GM19372 (cell line): ENCODE measurements around the gene IWS1.

Source experiments
- ATAC-seq: cut with Tn5 transposase; IDR thresholded peaks from one replicate; pipeline ENCODE4 v1.9.1; 2021; ENCODE audit warnings: mild to moderate bottlenecking, low read depth, moderate library complexity; ENCODE audit not compliant: unreplicated experiment

Gene IWS1

DNA sequence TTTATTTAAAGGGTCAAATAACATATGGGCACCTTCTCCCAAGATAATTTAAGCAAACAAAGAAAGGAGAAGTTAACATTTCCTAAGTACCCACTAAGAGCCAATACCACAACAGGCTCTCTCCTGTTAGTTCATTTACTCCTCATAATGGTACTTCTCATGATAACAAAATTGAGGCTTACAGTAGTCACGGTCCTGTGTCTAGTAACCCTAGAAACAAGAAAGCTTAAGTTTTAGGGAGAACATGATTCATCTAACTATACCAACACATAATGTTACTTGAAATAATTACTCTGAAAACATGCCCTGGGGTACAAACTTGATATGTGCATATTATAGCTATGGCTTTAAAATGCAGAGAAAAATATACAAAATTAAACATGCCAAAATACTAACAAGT lies 19.8 kb downstream of the IWS1 start:
- no peak for ATAC-seq

DNA sequence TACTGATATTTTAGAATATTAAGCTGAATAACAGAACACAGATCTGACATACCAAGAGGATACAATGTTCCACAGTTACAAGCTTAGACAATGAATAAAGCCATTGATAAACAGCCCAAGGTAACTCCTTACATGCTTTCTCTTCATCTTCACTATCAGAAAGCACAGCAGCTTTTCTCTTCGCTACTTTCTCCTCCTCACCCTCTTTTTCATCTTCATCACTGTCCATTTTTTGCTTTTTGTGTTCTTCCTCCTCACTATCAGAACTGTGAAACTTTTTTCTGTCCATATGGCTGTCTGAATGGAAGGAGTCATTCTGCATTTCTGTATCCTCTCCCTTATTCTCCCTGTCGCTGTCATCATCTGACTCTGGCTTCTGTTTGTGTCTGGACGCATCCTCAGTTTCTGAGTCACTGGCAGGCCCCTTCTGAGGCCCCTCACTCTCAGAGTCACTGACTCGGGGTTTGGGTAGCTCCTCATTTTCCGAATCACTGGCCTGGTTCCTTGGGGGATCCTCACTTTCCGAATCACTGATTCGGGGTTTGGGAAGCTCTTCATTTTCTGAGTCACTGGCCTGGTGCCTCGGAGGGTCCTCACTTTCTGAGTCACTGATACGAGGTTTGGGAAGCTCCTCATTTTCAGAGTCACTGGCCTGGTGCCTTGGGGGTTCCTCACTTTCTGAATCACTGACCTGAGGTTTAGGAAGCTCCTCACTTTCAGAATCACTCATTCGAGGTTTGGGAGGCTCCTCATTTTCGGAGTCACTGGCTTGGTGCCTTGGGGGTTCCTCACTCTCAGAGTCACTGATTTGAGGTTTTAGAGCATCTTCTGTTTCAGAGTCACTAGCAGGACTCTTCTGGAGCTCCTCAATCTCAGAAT lies 21.5 kb downstream of the IWS1 start:
- ATAC-seq: no peak

DNA sequence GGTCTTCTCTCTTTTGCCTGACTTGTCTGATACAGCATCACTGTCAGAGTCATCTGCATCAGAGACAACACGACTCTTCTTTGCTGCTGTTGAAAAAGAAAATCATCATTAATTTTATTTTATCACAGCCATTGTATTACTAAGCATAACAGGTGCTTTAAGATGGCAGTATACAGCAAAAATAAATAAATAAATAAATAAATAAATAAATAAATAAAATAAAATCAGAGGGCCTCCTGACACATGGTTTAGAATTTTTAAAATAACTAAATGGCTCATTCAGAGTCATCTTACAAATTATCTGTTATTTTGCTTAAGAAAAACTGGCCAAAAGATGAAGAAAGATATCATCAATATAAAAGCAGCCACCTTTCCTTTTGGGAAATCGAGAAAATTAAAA lies 22.8 kb downstream of the IWS1 start:
- ATAC-seq: no peak

DNA sequence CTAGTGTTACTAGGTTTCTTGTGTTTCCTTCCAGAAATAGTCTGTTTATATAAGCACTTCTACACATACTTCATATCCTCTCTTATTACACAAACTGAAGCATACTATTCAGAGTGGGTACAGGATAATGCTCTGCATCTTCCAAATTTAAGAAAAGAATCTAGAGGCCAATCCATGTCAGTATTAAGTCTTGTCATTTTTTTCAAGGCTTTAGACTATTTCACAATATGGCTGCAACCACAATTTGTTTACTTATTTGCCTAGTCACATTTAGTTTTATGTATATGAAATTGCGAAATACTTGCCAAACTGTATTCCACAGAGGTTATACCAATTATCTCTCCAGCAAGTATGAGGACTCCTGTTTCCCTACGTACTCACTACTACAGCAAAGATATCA lies 27.9 kb downstream of the IWS1 start:
- ATAC-seq: no peak

DNA sequence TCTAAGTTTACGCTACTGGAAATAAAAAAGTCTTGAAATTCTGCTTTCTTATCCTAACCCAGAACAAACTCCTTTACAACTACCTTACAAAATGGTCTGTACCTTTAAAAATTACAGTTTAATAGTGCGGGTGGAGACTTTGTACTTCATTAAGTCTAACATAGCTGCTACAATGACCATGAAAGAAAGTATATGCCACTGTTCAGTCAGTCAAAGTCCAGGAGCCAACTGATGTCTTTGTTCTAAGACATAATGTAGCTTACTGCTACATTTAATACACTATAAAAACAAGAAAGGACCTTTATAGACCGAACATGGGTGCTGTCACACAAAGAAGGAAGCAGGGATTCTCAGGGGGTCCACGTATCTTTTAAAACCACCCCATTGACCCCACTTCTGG lies 36.0 kb downstream of the IWS1 start:
- no peak for ATAC-seq

DNA sequence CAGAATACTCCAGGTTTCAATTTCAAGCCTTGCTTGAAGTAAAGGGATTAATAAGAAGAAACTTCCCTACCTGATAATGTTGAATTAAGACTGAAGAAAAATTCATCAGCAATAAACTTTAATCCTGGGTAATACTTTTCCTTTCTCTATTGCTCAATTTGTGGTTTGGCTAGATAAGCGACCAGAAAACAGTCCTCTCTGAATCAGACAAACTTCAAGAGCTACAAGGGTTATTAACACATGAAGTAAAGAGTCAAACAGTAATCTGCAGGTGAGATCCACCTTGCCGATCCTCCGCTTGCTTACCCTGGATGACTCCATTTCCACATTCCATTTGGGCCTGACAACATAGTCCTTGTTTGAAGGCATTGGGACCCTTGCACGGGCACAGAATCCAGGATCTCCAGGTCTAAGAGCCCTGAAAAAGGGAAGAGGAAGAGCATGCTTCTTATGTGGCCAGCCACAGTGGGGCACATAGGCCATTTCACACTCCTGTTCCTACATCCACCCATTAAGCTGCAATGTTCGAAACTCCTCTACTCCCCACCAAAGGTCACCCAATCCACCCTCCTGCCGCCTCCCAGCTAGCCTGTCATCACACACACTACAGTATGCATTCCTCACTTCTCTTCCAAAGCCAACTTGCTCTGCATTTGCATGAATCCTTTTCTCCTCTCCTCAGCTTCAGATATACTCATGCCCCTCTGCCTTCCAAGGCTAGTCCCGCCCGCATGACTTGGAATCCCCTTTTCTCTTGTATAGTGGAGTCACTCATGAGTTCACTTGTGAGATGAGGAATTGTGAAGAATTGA lies 39.8 kb downstream of the IWS1 start:
- ATAC-seq: no peak

DNA sequence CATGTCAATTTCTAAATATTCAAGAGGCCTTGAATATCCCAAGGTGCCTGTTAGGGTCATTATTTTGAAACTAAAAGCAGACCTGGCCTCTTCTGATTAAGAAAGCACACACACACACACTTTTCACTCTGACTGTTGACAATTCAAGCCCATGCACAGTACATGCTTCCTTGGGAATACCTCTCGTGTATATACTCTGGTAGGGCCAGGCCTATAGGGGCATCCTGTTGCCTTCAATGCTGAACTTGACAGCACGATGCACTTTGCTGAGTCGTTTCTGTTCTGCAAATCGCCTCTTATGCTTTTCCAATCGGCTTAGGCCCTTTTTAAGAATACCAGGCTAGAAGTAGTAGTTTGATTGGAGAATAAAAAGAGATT lies 40.6 kb downstream of the IWS1 start:
- ATAC-seq: no peak

DNA sequence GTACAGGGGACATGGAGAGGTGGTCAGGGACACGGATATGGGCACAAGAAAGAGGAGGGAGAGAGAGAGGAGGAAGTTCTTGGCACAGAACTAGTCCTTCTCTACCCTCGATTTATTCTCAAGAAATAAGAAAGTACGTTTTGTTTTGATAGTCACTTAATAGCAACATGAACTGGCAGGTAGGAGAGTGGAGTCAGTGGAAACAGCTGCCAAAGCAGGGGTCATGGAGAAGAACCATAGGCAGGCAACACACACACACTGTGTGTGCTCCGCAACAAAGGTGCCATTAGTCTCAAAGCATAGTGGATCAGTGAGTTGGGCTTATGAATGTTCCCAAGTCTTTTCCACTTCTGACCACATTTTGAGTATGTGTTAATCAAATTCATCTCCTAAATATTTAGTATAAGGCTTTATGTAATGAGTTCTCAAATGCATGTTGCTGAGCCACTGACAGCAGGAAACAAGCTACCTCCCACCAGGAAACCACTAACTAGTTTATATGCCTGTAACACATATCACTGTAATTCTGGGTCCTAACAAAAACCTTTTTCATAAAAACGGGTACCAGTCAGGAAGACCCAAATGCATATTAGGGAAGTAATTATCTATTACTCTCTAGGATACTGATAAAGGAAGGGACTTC lies 41.1 kb downstream of the IWS1 start:
- ATAC-seq: no peak

DNA sequence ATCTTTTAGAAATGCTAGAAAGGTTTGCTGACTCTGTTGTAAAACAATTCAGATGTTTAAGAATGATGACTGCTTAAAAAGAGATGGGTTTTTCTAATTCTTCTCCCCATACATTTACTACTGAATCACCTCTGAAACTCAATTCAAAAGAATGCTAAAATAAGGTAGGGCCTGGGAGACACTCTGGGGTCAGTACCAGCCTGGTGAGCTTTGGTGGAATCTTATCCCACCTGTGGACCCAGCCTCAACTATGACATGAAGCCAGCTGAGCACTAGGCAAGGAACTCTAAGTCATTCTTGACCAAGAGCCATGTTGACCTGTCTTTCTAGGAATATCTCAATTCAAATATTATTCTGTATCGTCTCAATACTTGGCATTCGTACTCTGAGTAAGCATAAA lies 44.3 kb downstream of the IWS1 start:
- ATAC-seq: no peak

DNA sequence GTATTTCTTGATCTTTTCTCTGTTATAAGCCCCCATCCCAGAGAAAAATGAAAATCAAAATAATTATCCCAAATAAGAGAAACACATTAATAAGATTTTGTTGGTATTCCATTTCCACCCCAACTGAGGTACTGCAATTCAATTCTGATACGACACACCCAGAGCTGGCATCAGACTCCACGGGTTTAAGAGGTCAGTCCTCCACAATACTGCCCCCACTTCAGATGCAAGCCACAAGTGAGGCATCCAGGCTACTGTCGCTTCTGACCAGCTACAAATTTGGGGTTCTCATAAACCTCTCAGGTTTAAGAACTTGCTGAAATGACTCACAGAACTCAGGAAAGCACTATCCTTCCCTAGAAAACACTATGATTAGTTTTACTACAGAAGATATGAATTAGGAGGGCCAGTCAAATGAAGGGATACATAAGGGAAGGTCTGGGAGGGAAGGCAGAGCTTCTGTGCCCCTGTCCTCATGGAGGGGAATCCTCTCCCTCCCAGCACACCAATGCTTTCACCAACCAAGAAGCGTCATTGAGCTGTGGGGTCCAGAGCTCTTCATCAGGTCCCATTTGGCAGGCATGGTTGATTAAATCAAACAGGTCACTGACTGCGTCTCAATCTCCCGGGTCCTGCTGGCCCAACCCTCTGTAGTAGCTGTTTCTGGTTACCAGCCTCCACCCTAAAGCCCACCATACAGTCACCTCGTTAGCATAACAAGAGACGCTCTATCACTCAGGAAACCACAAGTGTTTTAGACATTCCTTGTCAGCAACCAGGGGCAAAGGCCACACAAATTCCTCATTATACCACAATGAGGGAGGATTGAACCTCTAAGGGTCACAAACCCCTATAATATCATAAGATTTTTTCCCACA lies 46.2 kb downstream of the IWS1 start:
- no peak for ATAC-seq

DNA sequence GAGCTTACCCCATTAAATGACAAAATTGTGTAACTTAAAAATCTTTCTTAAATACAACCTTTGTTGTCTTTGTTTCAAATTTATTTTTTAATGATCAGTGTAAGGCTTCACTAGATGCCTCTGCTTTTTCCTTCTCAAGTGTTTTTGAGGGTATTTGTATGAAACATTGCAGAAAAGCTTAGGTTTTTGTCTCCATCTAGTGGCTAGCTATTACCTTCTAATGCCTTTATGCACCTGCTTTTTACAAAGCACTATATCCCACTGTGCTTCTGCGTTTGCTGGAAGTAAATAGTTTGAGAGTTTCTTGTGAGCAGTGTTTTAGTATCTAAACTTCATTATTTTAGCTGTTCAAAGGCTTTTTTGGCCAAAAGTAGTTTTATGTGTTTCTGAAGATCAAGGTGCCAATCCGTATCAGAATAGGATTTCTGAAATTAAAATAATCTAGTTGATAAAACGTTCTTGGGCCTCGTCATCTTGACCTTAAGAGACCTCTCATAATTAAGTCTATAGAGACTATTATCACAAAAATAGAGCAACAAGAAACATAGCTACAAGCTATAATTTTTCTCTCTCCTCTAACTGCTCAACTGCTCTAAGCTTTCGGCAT lies 47.0 kb downstream of the IWS1 start:
- no peak for ATAC-seq

DNA sequence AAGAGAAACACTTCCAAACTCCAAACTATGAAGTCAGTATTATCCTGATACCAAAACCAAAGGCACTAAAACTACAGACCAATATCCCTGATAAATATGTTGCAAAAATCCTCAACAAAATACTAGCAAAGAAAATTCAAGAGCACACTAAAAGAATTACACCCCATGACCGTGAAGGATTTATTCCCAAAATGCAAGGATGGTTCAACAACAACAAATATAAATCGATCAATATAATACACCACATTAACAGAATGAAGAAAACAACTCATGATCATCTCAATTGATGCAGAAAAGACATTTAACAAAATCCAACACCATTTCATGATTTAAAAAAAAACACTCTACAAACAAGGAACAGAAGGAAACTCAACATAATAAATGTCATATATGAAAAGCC lies 50.5 kb downstream of the IWS1 start:
- no peak for ATAC-seq

DNA sequence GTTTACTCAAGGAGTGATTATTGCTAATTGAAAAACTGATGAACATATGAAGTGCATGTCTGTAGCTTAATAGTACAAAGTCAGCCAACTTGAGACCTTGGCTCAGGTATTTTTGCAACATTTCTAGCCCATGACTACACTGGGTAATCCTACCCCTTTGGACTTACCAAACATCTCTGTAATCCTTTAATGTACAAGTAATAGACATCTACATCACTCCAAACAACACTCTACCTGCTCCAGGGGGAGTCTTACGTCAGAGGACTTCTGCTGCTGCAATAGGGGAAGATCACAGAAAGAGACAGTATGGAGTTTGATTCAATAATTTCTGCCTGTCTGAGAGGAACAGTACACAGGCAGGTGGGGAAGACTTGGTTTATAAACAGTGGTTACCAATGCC lies 54.0 kb downstream of the IWS1 start:
- no peak for ATAC-seq

DNA sequence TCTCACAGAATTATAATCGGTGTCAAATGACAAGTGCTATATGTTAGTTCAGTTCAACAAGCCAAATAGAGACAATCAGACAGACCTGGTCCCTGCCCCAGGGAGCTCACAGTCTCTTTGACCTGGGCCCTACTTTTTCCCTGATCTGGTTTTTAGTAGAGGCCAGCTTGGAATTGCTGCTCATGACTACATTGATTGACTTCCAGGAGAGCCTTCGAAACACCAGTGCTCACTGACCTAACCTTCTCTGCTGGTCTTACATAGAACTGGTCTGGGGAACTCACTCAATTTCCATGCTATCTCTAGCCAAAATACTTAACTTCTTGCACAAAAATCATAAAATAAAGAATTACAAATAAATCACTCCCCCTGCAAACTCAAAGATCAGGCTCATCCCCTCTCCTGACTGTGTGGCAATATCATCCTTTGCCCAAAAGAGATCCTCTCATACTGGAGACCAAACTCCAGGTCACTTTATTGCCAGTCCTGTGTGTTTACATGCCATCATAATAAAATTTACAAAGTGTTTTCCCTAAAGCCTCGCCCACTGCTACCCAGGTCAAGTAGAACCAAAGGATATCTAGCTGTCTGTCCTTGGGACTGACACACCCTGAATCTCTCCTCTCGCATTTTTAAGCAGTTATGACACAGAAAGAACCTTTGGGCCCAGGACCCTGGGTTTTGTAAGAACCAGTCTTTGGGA lies 54.9 kb downstream of the IWS1 start:
- no peak for ATAC-seq

DNA sequence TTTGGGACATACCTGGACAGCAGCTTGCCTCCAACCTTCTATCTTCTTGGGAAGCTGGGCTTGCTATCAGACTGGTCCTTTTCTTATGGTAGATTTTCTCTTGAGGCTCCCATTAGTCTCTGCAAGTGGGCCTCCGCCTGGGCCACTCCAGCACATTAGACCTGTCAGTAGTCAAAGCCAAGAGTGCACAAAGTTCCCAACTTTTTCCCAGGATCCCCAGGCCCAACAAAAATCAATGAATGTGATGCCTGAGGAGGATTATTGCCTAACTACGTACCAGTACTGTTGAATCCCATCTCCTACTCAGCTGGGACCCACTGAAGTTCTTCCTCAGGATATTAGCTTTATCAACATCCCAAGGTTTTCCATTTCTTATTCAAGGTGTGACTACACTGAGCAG lies 56.3 kb downstream of the IWS1 start:
- ATAC-seq: no peak

DNA sequence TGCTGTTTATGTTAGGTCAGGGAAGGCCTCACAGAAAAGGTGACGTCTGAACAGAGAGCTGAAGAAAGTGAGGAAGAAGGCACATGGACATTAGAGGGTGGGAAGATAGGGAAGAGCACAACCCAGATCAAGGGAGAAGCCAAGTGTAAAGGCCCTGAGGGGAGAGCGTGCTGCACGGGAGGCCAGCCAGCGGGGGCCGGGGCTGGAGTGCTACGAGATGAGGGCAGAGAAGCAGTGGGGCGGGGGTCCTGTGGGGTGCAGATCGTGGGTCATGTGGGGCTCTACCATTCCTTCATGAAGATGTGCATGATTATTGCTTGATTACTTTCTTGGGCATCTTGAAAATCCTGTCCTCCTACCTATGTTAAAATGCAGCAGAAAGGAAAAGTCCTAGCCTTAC lies 57.2 kb downstream of the IWS1 start:
- no peak for ATAC-seq

DNA sequence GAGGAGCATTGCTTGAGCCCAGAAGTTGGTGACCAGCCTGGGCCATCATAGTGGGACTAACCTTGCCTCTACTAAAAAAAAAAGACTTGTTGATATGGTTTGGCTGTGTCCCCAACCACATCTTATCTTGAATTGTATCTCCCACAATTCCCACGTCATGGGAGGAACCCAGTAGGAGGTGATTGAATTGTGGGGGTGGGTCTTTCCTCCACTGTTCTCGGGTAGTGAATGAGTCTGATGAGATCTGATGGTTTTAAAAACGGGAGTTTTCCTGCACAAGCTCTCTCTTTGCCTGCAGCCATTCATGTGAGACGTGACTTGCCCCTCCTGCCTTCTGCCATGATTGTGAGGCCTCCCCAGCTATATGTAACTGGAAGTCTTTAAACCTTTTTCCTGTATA lies 61.0 kb downstream of the IWS1 start:
- ATAC-seq: no peak

DNA sequence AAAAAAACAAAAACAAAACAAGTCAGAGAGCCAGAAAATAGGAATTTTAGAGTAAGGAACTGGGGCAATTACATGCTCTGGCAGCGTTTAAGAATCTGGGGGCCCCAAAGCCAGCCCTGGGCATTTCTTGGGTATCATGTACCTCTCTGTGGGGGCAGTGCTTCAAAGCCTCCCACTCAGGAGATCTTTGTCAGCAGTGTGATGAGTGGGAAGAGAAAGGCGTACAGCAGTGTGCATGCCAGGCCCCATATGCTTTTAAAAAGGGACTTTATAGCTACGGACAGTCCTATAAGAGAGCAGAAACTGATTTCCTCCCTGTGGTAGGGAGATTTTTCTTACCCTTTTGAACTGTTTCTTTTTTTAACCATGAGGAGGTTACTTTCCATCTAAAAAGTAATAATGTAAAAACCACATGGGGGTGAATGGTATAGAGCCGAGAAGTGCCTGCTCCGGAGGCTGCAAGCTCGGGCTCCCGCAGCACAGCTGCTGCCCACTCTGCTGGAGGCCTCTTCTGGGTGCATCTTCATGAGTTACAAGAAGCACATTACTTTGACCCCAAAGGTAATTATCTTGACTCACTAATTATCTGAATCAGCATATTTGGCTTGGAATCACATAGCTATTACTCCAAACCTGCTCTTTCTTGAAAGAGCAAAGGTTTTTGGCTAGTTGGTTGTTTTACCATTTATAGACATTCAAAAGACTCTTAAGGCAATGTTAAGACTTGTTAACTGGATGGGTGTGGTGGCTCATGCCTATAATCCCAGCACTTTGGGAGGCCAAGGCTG lies 61.6 kb downstream of the IWS1 start:
- no peak for ATAC-seq
